Renal cortical epithelial cell (primary cell): Measurements from ENCODE around the gene SCAF1. TPM values are rescaled to one million over a fixed set of nuclear protein-coding genes. Genes with fewer than 3 reads are reported as not detected.
"Not testable (repeated sequence)": the region's sequence is repeated elsewhere in the genome, so short reads cannot be mapped to it uniquely, and the experiment has no call there.

ENCODE experiments used
- DNase-seq: peaks from one replicate; pipeline ENCODE4 v3.0.0-alpha.2; 2011; ENCODE audit warnings: low read depth
- total RNA-seq: library from RNA; depleted of rRNA; stranded (reverse); fragments of >200 nt; gene quantifications from 2 replicates; pipeline ENCODE4 v1.2.3, GENCODE V29; 2014

The SCAF1 gene
- total RNA-seq, 1 donor from 2014 or later = 50.9 TPM

- DNase-seq = no peak
Observed at GRCh38 chr19:49616532-49616931, 25.5 kb upstream of the SCAF1 start.

- DNase-seq = no peak
Observed at GRCh38 chr19:49616945-49617344, 25.1 kb upstream of the SCAF1 start.

- DNase-seq = not testable (repeated sequence)
Observed at GRCh38 chr19:49617860-49618259, 24.1 kb upstream of the SCAF1 start.

- no peak for DNase-seq
Observed at GRCh38 chr19:49624967-49625910, 16.8 kb upstream of the SCAF1 start.

- no peak for DNase-seq
Observed at GRCh38 chr19:49626226-49626625, 15.8 kb upstream of the SCAF1 start.

GRCh38 chr19:49629659-49630058, 12.3 kb upstream of the SCAF1 start:
- DNase-seq = no peak

GRCh38 chr19:49631014-49631588, 10.9 kb upstream of the SCAF1 start:
- no peak for DNase-seq

GRCh38 chr19:49631610-49632192, 10.3 kb upstream of the SCAF1 start:
- DNase-seq = no peak

- no peak for DNase-seq
Observed at GRCh38 chr19:49632576-49632975, 9.4 kb upstream of the SCAF1 start.

- DNase-seq = not testable (repeated sequence)
Observed at GRCh38 chr19:49633273-49633672, 8.7 kb upstream of the SCAF1 start.

GRCh38 chr19:49635530-49636232, 6.3 kb upstream of the SCAF1 start:
- peak; percentile 13 for DNase-seq

GRCh38 chr19:49636233-49636932, 5.6 kb upstream of the SCAF1 start:
- DNase-seq = no peak

- peak; percentile 53 for DNase-seq
Observed at GRCh38 chr19:49637821-49638738, 3.9 kb upstream of the SCAF1 start.

GRCh38 chr19:49639401-49640112, 2.5 kb upstream of the SCAF1 start:
- no peak for DNase-seq

GRCh38 chr19:49640113-49640898, 1.7 kb upstream of the SCAF1 start, which contains the start of gene RRAS:
TSS of gene RRAS (minus strand) at chr19:49640143. CDS start at chr19:49640098, 45 bp downstream.
- peak; percentile 99 for DNase-seq

GRCh38 chr19:49642492-49643035, 555 bp downstream of the SCAF1 start:
- DNase-seq = no peak

- no peak for DNase-seq
Observed at GRCh38 chr19:49643466-49643865, 1.5 kb downstream of the SCAF1 start.

- DNase-seq = no peak
Observed at GRCh38 chr19:49645592-49645991, 3.6 kb downstream of the SCAF1 start.

- no peak for DNase-seq
Observed at GRCh38 chr19:49645995-49646394, 4.0 kb downstream of the SCAF1 start.
